HEK293 (cell line): ENCODE measurements around the gene PAX6.

Experiments
- CTCF ChIA-PET: fragments of 350-600 bp; formaldehyde crosslinking; extraction: SDS; loops from one replicate; lab custom pipeline; 2021; ENCODE audit warnings: antibody characterized with exemption; lab: Yijun Ruan, JAX
- POLR2A ChIA-PET: fragments of 300-600 bp; formaldehyde crosslinking; extraction: SDS; loops from one replicate; lab custom pipeline; 2020; ENCODE audit warnings: antibody characterized with exemption, inconsistent platforms; lab: Yijun Ruan, JAX
- H3K27ac ChIP-seq: fragments of 200-500 bp; sonication (Bioruptor generic); 2 replicates; pipeline ENCODE4 v1.5.1; 2014; ENCODE audit warnings: low read depth, low read length, control low read depth, inconsistent platforms; ENCODE audit errors: extremely low read depth
- H3K36me3 ChIP-seq, 2 experiments: fragments of 200-500 bp in 1 of 2; sonication (Bioruptor generic) in 1 of 2; 1 replicate in 1 of 2; 2 replicates in 1 of 2; pipeline ENCODE4 v1.5.1; 2014 to 2017; ENCODE audit warnings: inconsistent platforms in 2 of 2, low read length in 2 of 2; ENCODE audit not compliant: control insufficient read depth in 2 of 2, insufficient read depth in 1 of 2
- H3K4me1 ChIP-seq: fragments of 200-500 bp; sonication (Bioruptor generic); 2 replicates; pipeline ENCODE4 v1.5.1; 2014; ENCODE audit warnings: mild to moderate bottlenecking, low read length, inconsistent platforms; ENCODE audit not compliant: control insufficient read depth, insufficient read depth
- H3K4me3 ChIP-seq: 2 replicates; pipeline ENCODE4 v1.5.1; 2011; ENCODE audit warnings: low read depth, mild to moderate bottlenecking, control low read depth, low read length, moderate library complexity
- H3K9me3 ChIP-seq: fragments of 200-500 bp; sonication (Bioruptor generic); 2 replicates; pipeline ENCODE4 v1.5.1; 2014; ENCODE audit warnings: low read depth, low read length, inconsistent platforms; ENCODE audit not compliant: control insufficient read depth, insufficient read depth
- EGR2 ChIP-seq: fragments of 450-650 bp; formaldehyde crosslinking; IDR thresholded peaks from 2 replicates; pipeline ENCODE4 v1.5.1; 2016; ENCODE audit warnings: low read depth, missing biosample characterization, missing genetic modification characterization
- MZF1 ChIP-seq: fragments of 450-650 bp; formaldehyde crosslinking; IDR thresholded peaks from 2 replicates; pipeline ENCODE4 v1.5.1; 2017; ENCODE audit warnings: missing biosample characterization, missing genetic modification characterization, borderline replicate concordance
- YY1 ChIP-seq: fragments of 450-650 bp; formaldehyde crosslinking; IDR thresholded peaks from 2 replicates; pipeline ENCODE4 v1.5.1; 2018; ENCODE audit warnings: missing biosample characterization, missing genetic modification characterization
- ZBTB17 ChIP-seq: fragments of 450-650 bp; formaldehyde crosslinking; IDR thresholded peaks from 2 replicates; pipeline ENCODE4 v1.5.1; 2016; ENCODE audit warnings: missing biosample characterization, missing genetic modification characterization
- ZBTB21 ChIP-seq: fragments of 450-650 bp; formaldehyde crosslinking; IDR thresholded peaks from 2 replicates; pipeline ENCODE4 v1.5.1; 2017; ENCODE audit warnings: missing biosample characterization, missing genetic modification characterization
- ZEB2 ChIP-seq: fragments of 450-650 bp; formaldehyde crosslinking; IDR thresholded peaks from 2 replicates; pipeline ENCODE4 v1.5.1; 2016; ENCODE audit warnings: missing biosample characterization, missing genetic modification characterization
- ZFP69B ChIP-seq: fragments of 450-650 bp; formaldehyde crosslinking; IDR thresholded peaks from 2 replicates; pipeline ENCODE4 v1.5.1; 2016; ENCODE audit warnings: missing biosample characterization, missing genetic modification characterization
- ZNF169 ChIP-seq: fragments of 450-650 bp; formaldehyde crosslinking; IDR thresholded peaks from 2 replicates; pipeline ENCODE4 v1.5.1; 2016; ENCODE audit warnings: missing biosample characterization, missing genetic modification characterization
- ZNF175 ChIP-seq: fragments of 450-650 bp; formaldehyde crosslinking; IDR thresholded peaks from 2 replicates; pipeline ENCODE4 v1.5.1; 2016; ENCODE audit warnings: missing biosample characterization, missing genetic modification characterization
- ZNF221 ChIP-seq: fragments of 450-650 bp; formaldehyde crosslinking; IDR thresholded peaks from 2 replicates; pipeline ENCODE4 v1.5.1; 2017; ENCODE audit warnings: missing biosample characterization, missing genetic modification characterization, borderline replicate concordance
- ZNF324 ChIP-seq: fragments of 450-650 bp; formaldehyde crosslinking; IDR thresholded peaks from 2 replicates; pipeline ENCODE4 v1.5.1; 2016; ENCODE audit warnings: missing biosample characterization, missing genetic modification characterization
- ZNF350 ChIP-seq: fragments of 450-650 bp; formaldehyde crosslinking; IDR thresholded peaks from 2 replicates; pipeline ENCODE4 v1.5.0; 2017; ENCODE audit warnings: missing biosample characterization, mild to moderate bottlenecking, missing genetic modification characterization
- ZNF37A ChIP-seq: fragments of 450-650 bp; IDR thresholded peaks from 2 replicates; pipeline ENCODE4 v1.5.1; 2018; ENCODE audit warnings: missing biosample characterization, missing genetic modification characterization
- ZNF548 ChIP-seq: fragments of 450-650 bp; formaldehyde crosslinking; IDR thresholded peaks from 2 replicates; pipeline ENCODE4 v1.5.1; 2016; ENCODE audit warnings: missing biosample characterization, missing genetic modification characterization
- ZNF561 ChIP-seq: fragments of 450-650 bp; IDR thresholded peaks from 2 replicates; pipeline ENCODE4 v1.5.1; 2018; ENCODE audit warnings: missing biosample characterization, missing genetic modification characterization, borderline replicate concordance
- ZNF596 ChIP-seq: fragments of 450-650 bp; IDR thresholded peaks from 2 replicates; pipeline ENCODE4 v1.5.0; 2018; ENCODE audit warnings: missing biosample characterization, mild to moderate bottlenecking, missing genetic modification characterization, moderate library complexity
- ZNF624 ChIP-seq: fragments of 450-650 bp; formaldehyde crosslinking; IDR thresholded peaks from 2 replicates; pipeline ENCODE4 v1.5.1; 2017; ENCODE audit warnings: missing biosample characterization, missing genetic modification characterization
- ZNF658 ChIP-seq: fragments of 450-650 bp; formaldehyde crosslinking; IDR thresholded peaks from 2 replicates; pipeline ENCODE4; 2016; ENCODE audit warnings: missing biosample characterization, missing genetic modification characterization
- ZNF660 ChIP-seq: fragments of 450-650 bp; IDR thresholded peaks from 2 replicates; pipeline ENCODE4 v1.5.1; 2018; ENCODE audit warnings: missing biosample characterization, mild to moderate bottlenecking, missing genetic modification characterization
- ZNF707 ChIP-seq: fragments of 450-650 bp; formaldehyde crosslinking; IDR thresholded peaks from 2 replicates; pipeline ENCODE4 v1.5.1; 2016; ENCODE audit warnings: missing biosample characterization, missing genetic modification characterization
- TF ChIP-seq, protein P1 (sequence below): fragments of 450-650 bp; formaldehyde crosslinking; IDR thresholded peaks from 2 replicates; pipeline ENCODE4 v1.5.1; 2017; ENCODE audit warnings: missing biosample characterization, mild to moderate bottlenecking, missing genetic modification characterization, moderate library complexity
- TF ChIP-seq, protein P2 (sequence below): fragments of 450-650 bp; formaldehyde crosslinking; IDR thresholded peaks from 2 replicates; pipeline ENCODE4 v1.5.1; 2016; ENCODE audit warnings: missing biosample characterization, missing genetic modification characterization
- TF ChIP-seq, protein P3 (sequence below): fragments of 450-650 bp; formaldehyde crosslinking; IDR thresholded peaks from 2 replicates; pipeline ENCODE4 v1.5.1; 2016; ENCODE audit warnings: missing biosample characterization, missing genetic modification characterization, low read depth
- TF ChIP-seq, protein P4 (sequence below): fragments of 450-650 bp; IDR thresholded peaks from 2 replicates; pipeline ENCODE4 v1.5.1; 2018; ENCODE audit warnings: missing biosample characterization, mild to moderate bottlenecking, missing genetic modification characterization
- TF ChIP-seq, protein P5 (sequence below): fragments of 450-650 bp; formaldehyde crosslinking; IDR thresholded peaks from 2 replicates; pipeline ENCODE4 v1.5.1; 2017; ENCODE audit warnings: missing biosample characterization, missing genetic modification characterization
- TF ChIP-seq, protein P6 (sequence below): fragments of 450-650 bp; formaldehyde crosslinking; IDR thresholded peaks from 2 replicates; pipeline ENCODE4 v1.5.1; 2016; ENCODE audit warnings: missing biosample characterization, missing genetic modification characterization

The PAX6 gene

DNA sequence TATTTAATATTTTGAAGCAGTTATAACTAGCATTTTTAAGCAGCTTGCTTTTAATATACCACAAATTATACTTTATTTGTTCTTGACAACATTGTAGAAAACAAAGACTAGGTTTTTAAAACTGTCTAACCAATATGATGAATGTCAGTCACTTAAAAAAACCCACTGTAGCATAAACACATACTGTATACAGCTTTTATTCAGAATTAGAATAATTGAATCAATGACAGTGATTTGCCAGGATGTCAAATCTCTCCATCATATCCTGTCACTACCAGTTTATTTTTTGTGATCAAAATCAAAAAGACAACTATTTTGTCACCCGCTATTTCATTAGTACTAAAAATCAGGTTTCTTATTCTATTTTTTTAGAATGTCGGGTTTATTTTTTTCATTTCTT lies 26.5 kb downstream of the PAX6 start:
- H3K36me3 ChIP-seq: peaks cover 1 to 23% of the 10 kb centered on the region in 2 experiments; a peak in 2 of 3 replicates
- TF ChIP-seq, protein P1, sequence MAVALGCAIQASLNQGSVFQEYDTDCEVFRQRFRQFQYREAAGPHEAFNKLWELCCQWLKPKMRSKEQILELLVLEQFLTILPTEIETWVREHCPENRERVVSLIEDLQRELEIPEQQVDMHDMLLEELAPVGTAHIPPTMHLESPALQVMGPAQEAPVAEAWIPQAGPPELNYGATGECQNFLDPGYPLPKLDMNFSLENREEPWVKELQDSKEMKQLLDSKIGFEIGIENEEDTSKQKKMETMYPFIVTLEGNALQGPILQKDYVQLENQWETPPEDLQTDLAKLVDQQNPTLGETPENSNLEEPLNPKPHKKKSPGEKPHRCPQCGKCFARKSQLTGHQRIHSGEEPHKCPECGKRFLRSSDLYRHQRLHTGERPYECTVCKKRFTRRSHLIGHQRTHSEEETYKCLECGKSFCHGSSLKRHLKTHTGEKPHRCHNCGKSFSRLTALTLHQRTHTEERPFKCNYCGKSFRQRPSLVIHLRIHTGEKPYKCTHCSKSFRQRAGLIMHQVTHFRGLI (tag by site-specific recombination): no peak
- TF ChIP-seq, protein P2, sequence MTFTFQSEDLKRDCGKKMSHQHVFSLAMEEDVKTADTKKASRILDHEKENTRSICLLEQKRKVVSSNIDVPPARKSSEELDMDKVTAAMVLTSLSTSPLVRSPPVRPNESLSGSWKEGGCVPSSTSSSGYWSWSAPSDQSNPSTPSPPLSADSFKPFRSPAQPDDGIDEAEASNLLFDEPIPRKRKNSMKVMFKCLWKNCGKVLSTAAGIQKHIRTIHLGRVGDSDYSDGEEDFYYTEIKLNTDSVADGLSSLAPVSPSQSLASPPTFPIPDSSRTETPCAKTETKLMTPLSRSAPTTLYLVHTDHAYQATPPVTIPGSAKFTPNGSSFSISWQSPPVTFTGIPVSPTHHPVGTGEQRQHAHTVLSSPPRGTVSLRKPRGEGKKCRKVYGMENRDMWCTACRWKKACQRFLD (tag by site-specific recombination): no peak
- no peak for TF ChIP-seq MZF1 (tag by site-specific recombination)
- no peak for TF ChIP-seq ZNF175 (tag by site-specific recombination)
- TF ChIP-seq ZNF707 (tag by site-specific recombination): no peak
- TF ChIP-seq ZNF624: no peak
- no peak for TF ChIP-seq EGR2 (tag by site-specific recombination)
- TF ChIP-seq, protein P3, sequence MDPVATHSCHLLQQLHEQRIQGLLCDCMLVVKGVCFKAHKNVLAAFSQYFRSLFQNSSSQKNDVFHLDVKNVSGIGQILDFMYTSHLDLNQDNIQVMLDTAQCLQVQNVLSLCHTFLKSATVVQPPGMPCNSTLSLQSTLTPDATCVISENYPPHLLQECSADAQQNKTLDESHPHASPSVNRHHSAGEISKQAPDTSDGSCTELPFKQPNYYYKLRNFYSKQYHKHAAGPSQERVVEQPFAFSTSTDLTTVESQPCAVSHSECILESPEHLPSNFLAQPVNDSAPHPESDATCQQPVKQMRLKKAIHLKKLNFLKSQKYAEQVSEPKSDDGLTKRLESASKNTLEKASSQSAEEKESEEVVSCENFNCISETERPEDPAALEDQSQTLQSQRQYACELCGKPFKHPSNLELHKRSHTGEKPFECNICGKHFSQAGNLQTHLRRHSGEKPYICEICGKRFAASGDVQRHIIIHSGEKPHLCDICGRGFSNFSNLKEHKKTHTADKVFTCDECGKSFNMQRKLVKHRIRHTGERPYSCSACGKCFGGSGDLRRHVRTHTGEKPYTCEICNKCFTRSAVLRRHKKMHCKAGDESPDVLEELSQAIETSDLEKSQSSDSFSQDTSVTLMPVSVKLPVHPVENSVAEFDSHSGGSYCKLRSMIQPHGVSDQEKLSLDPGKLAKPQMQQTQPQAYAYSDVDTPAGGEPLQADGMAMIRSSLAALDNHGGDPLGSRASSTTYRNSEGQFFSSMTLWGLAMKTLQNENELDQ (tag by site-specific recombination): no peak
- TF ChIP-seq ZFP69B (tag by site-specific recombination): no peak
- no peak for TF ChIP-seq ZEB2 (tag by site-specific recombination)
- no peak for TF ChIP-seq ZNF169 (tag by site-specific recombination)
- TF ChIP-seq, protein P4, sequence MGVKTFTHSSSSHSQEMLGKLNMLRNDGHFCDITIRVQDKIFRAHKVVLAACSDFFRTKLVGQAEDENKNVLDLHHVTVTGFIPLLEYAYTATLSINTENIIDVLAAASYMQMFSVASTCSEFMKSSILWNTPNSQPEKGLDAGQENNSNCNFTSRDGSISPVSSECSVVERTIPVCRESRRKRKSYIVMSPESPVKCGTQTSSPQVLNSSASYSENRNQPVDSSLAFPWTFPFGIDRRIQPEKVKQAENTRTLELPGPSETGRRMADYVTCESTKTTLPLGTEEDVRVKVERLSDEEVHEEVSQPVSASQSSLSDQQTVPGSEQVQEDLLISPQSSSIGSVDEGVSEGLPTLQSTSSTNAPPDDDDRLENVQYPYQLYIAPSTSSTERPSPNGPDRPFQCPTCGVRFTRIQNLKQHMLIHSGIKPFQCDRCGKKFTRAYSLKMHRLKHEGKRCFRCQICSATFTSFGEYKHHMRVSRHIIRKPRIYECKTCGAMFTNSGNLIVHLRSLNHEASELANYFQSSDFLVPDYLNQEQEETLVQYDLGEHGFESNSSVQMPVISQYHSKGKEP: no peak
- no peak for TF ChIP-seq YY1 (tag by site-specific recombination)
- TF ChIP-seq ZNF221 (tag by site-specific recombination): no peak
- TF ChIP-seq ZNF350: no peak
- TF ChIP-seq ZNF561 (tag by site-specific recombination): no peak
- TF ChIP-seq ZNF658 (tag by site-specific recombination): no peak
- TF ChIP-seq ZNF548 (tag by site-specific recombination): no peak
- TF ChIP-seq ZNF660 (tag by site-specific recombination): no peak
- TF ChIP-seq, all 188 proteins: peak for 0
- Histone ChIP-seq H3K4me1 (no peaks in the 10 kb centered on the region), H3K4me3 (no peak overlapping the region), H3K27ac (no peak overlapping the region), H3K9me3 (no peaks in the 10 kb centered on the region)
- ChIA-PET POLR2A (no interaction called here), CTCF (interaction anchor here (1.1 kb wide), 1 partner anchor 143 kb away, joined by 3 read pairs; no protein-coding TSS in a partner anchor)

DNA sequence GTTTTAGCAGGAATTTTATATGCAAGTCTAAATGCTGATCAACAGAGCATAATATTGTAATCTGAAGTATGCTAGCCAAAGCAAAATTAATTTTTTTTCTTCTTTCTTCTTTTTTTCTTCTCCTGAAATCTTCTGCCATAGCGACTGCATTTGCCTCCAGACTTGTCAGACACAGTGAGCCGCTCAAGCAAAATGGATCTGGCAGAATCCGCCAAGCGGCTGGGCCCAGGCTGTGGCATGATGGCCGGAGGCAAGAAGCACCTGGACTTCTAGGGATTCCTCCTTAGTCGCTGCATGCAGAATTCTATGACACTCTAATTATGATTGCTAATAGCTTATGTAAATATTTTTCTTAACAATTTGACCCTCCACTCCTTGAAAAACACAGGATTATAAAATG lies 27.9 kb downstream of the PAX6 start:
- H3K4me1 ChIP-seq: no peaks in the 10 kb centered on the region
- H3K27ac ChIP-seq: no peak overlapping the region
- H3K4me3 ChIP-seq: no peak overlapping the region
- CTCF ChIA-PET: no interaction called here
- no peak for TF ChIP-seq ZNF324 (tag by site-specific recombination)
- TF ChIP-seq ZFP69B (tag by site-specific recombination): no peak
- TF ChIP-seq, protein P5, sequence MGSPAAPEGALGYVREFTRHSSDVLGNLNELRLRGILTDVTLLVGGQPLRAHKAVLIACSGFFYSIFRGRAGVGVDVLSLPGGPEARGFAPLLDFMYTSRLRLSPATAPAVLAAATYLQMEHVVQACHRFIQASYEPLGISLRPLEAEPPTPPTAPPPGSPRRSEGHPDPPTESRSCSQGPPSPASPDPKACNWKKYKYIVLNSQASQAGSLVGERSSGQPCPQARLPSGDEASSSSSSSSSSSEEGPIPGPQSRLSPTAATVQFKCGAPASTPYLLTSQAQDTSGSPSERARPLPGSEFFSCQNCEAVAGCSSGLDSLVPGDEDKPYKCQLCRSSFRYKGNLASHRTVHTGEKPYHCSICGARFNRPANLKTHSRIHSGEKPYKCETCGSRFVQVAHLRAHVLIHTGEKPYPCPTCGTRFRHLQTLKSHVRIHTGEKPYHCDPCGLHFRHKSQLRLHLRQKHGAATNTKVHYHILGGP (tag by site-specific recombination): 0 out of 2 replicates have a peak, but pooled peaks have one; percentile 17
- TF ChIP-seq ZBTB17 (tag by site-specific recombination): 0 out of 2 replicates have a peak, but pooled peaks have one; percentile 21
- no peak for TF ChIP-seq ZNF37A (tag by site-specific recombination)
- TF ChIP-seq ZBTB21 (tag by site-specific recombination): no peak
- no peak for TF ChIP-seq ZNF596 (tag by site-specific recombination)
- TF ChIP-seq, protein P6, sequence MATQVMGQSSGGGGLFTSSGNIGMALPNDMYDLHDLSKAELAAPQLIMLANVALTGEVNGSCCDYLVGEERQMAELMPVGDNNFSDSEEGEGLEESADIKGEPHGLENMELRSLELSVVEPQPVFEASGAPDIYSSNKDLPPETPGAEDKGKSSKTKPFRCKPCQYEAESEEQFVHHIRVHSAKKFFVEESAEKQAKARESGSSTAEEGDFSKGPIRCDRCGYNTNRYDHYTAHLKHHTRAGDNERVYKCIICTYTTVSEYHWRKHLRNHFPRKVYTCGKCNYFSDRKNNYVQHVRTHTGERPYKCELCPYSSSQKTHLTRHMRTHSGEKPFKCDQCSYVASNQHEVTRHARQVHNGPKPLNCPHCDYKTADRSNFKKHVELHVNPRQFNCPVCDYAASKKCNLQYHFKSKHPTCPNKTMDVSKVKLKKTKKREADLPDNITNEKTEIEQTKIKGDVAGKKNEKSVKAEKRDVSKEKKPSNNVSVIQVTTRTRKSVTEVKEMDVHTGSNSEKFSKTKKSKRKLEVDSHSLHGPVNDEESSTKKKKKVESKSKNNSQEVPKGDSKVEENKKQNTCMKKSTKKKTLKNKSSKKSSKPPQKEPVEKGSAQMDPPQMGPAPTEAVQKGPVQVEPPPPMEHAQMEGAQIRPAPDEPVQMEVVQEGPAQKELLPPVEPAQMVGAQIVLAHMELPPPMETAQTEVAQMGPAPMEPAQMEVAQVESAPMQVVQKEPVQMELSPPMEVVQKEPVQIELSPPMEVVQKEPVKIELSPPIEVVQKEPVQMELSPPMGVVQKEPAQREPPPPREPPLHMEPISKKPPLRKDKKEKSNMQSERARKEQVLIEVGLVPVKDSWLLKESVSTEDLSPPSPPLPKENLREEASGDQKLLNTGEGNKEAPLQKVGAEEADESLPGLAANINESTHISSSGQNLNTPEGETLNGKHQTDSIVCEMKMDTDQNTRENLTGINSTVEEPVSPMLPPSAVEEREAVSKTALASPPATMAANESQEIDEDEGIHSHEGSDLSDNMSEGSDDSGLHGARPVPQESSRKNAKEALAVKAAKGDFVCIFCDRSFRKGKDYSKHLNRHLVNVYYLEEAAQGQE (tag by site-specific recombination): no peak
- H3K36me3 ChIP-seq: peaks cover 0 to 10% of the 10 kb centered on the region in 2 experiments; a peak in 1 of 3 replicates
- POLR2A ChIA-PET: no interaction called here
- H3K9me3 ChIP-seq: no peaks in the 10 kb centered on the region
